Panc1 (cell line): ENCODE results near the gene LRRC45. TPM values are rescaled to one million over a fixed set of nuclear protein-coding genes. Genes with fewer than 3 reads are reported as not detected.

ENCODE experiments used
- ATAC-seq: fragments of 200-7000 bp; cut with Tn5 transposase; 2 replicates; pipeline ENCODE4 v1.9.1; 2020; ENCODE audit warnings: mild to moderate bottlenecking, moderate library complexity
- BruUV-seq: library from RNA; stranded (reverse); fragments of 400-500 nt; replicated peaks from 2 replicates; lab custom pipeline; 2021; lab: Mats Ljungman, UMichigan
- CTCF ChIA-PET: fragments of 300-600 bp; sonication (Branson Sonifier 250); formaldehyde crosslinking; loops from one replicate; lab custom pipeline; 2022; ENCODE audit warnings: antibody characterized with exemption; lab: Charles Lee
- POLR2A ChIA-PET: fragments of 300-600 bp; sonication (Branson Sonifier 250); formaldehyde crosslinking; loops from one replicate; lab custom pipeline; 2022; ENCODE audit warnings: antibody characterized with exemption; lab: Charles Lee
- DNase-seq: peaks from one replicate; pipeline ENCODE4 v3.0.0-alpha.2; 2010; ENCODE audit warnings: low read depth, low spot score
- H3K27ac ChIP-seq: 2 replicates; pipeline ENCODE4 v1.5.1; 2011; ENCODE audit warnings: mild to moderate bottlenecking, low read length, inconsistent platforms
- H3K27me3 ChIP-seq: fragments of 200-500 bp; sonication (Bioruptor generic); 2 replicates; pipeline ENCODE4 v1.6.0; 2014; ENCODE audit warnings: low read length, inconsistent platforms; ENCODE audit not compliant: control insufficient read depth, insufficient read depth
- H3K36me3 ChIP-seq: fragments of 200-500 bp; sonication (Bioruptor generic); 2 replicates; pipeline ENCODE4 v1.5.1; 2014; ENCODE audit warnings: inconsistent platforms, mild to moderate bottlenecking, low read length, moderate library complexity; ENCODE audit not compliant: control insufficient read depth, insufficient read depth
- H3K4me1 ChIP-seq: 2 replicates; pipeline ENCODE4 v1.5.1; 2011; ENCODE audit warnings: inconsistent platforms, mild to moderate bottlenecking, low read length, moderate library complexity; ENCODE audit not compliant: control insufficient read depth, insufficient read depth
- H3K4me3 ChIP-seq, 2 experiments: 2 replicates each; pipeline ENCODE4 v1.5.1; 2011 to 2012; ENCODE audit warnings: low read depth in 2 of 2, low read length in 2 of 2, mild to moderate bottlenecking in 2 of 2, inconsistent platforms in 1 of 2, moderate library complexity in 1 of 2
- H3K9me3 ChIP-seq: fragments of 200-500 bp; sonication (Bioruptor generic); 2 replicates; pipeline ENCODE4 v1.5.1; 2014; ENCODE audit warnings: low read depth, mild to moderate bottlenecking, inconsistent platforms, low read length, moderate library complexity; ENCODE audit not compliant: control insufficient read depth, insufficient read depth
- POLR2AphosphoS5 ChIP-seq: IDR thresholded peaks from 2 replicates; pipeline ENCODE4 v1.6.1; 2012; ENCODE audit warnings: mild to moderate bottlenecking, low read depth, low read length, moderate library complexity
- SIN3A ChIP-seq: IDR thresholded peaks from 2 replicates; pipeline ENCODE4 v1.6.1; 2012; ENCODE audit warnings: low read depth, mild to moderate bottlenecking, low read length, moderate library complexity, borderline replicate concordance; ENCODE audit not compliant: insufficient read depth
- TCF7L2 ChIP-seq: IDR thresholded peaks from 2 replicates; pipeline ENCODE4 v1.6.1; 2011; ENCODE audit warnings: mild to moderate bottlenecking, low read depth, low read length, inconsistent platforms
- in situ Hi-C: cut with HindIII; loops from 2 replicates; pipeline ENCODE4 v1.10.0; 2016; ENCODE audit warnings: low sequenced_read_pairs, low pct_unique_long_range_greater_than_20kb
- intact Hi-C: fragments of 100-400 bp; cut with micrococcal nuclease; formaldehyde crosslinking; loops from one replicate; pipeline ENCODE4 v1.10.0; 2022; ENCODE audit not compliant: unreplicated experiment
- total RNA-seq: library from RNA; stranded (reverse); gene quantifications from one replicate; pipeline ENCODE4 v1.2.1, GENCODE V29; 2021; ENCODE audit not compliant: unreplicated experiment
- TF ChIP-seq, protein P1 (sequence below), 2 experiments: IDR thresholded peaks; 2 replicates each; pipeline ENCODE4 v1.6.1; 2011 to 2012; ENCODE audit warnings: low read depth in 2 of 2, control low read depth in 1 of 2, low read length in 1 of 2, mild to moderate bottlenecking in 1 of 2, moderate library complexity in 1 of 2; ENCODE audit not compliant: insufficient read depth in 1 of 2
- TF ChIP-seq, protein P2 (sequence below): fragments of 450-650 bp; IDR thresholded peaks from 2 replicates; pipeline ENCODE4 v1.5.1; 2017; ENCODE audit warnings: mild to moderate bottlenecking

The LRRC45 gene
- total RNA-seq, 1 experiment from 2014 or later = 29.9 TPM

DNA sequence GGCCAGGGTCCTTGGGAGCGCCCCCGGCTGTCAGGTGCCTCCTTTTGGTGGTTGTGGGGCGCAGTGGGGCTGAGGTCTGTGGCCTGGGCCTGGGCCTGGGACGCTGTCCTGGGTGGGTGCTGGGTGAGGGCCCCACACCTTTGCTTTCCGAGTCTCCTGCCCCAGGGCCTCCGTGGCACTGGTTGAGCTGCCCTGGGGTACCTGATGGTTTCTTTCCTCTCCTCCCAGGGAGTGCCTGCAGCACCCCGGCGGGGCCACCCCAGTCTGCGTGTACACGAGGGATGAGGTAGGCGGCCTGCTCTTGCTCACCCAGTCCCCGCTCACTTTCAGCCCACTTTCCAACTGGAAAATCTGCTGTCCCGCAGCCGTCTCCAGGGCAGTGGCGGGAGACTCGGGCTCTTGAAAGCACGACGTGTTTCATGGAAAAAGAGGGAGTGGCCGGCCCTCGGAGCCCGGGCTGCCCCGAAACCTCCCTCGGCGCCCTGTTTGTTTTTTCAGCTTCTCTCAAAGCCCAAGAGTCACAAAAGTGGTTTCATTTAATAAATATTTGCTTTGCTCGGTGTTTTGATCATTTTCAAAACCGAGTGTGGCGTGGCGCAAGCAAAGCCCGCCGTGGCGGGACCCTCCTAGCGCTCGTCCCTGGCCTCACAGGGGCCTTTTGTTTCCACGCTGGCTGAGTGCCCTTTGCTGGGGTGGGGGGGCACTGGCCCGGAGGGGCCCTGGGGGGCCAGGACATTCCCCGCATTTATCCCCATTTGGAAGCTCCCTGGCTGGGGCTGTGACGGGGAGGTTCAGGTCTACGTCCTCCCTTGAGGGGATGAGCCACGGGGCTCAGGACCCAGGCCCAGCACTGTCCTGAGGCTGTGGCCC is 28.3 kb upstream of the LRRC45 start:
- ATAC-seq (no peak), DNase-seq (no peak)
- no peaks in the 10 kb centered on the region for H3K27me3 ChIP-seq
- H3K9me3 ChIP-seq = no peaks in the 10 kb centered on the region
- H3K4me3 ChIP-seq = no peak overlapping the region
- ChIA-PET POLR2A (no interaction called here), CTCF (no interaction called here)
- in situ Hi-C loops = no loop called here
- no TSS peak for BruUV-seq
- intact Hi-C loops = no loop called here
- no peaks in the 10 kb centered on the region for H3K36me3 ChIP-seq
- H3K4me1 ChIP-seq = peaks cover 21% of the 10 kb centered on the region
- TF ChIP-seq, protein P1, sequence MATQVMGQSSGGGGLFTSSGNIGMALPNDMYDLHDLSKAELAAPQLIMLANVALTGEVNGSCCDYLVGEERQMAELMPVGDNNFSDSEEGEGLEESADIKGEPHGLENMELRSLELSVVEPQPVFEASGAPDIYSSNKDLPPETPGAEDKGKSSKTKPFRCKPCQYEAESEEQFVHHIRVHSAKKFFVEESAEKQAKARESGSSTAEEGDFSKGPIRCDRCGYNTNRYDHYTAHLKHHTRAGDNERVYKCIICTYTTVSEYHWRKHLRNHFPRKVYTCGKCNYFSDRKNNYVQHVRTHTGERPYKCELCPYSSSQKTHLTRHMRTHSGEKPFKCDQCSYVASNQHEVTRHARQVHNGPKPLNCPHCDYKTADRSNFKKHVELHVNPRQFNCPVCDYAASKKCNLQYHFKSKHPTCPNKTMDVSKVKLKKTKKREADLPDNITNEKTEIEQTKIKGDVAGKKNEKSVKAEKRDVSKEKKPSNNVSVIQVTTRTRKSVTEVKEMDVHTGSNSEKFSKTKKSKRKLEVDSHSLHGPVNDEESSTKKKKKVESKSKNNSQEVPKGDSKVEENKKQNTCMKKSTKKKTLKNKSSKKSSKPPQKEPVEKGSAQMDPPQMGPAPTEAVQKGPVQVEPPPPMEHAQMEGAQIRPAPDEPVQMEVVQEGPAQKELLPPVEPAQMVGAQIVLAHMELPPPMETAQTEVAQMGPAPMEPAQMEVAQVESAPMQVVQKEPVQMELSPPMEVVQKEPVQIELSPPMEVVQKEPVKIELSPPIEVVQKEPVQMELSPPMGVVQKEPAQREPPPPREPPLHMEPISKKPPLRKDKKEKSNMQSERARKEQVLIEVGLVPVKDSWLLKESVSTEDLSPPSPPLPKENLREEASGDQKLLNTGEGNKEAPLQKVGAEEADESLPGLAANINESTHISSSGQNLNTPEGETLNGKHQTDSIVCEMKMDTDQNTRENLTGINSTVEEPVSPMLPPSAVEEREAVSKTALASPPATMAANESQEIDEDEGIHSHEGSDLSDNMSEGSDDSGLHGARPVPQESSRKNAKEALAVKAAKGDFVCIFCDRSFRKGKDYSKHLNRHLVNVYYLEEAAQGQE (IDR thresholded peaks at IDR 0.05; ENCODE audit: insufficient read depth in 1 of 2, low read depth in 2 of 2, low read length in 1 of 2) = no peak
- TF ChIP-seq POLR2AphosphoS5 = no peak
- no peak overlapping the region for H3K27ac ChIP-seq

DNA sequence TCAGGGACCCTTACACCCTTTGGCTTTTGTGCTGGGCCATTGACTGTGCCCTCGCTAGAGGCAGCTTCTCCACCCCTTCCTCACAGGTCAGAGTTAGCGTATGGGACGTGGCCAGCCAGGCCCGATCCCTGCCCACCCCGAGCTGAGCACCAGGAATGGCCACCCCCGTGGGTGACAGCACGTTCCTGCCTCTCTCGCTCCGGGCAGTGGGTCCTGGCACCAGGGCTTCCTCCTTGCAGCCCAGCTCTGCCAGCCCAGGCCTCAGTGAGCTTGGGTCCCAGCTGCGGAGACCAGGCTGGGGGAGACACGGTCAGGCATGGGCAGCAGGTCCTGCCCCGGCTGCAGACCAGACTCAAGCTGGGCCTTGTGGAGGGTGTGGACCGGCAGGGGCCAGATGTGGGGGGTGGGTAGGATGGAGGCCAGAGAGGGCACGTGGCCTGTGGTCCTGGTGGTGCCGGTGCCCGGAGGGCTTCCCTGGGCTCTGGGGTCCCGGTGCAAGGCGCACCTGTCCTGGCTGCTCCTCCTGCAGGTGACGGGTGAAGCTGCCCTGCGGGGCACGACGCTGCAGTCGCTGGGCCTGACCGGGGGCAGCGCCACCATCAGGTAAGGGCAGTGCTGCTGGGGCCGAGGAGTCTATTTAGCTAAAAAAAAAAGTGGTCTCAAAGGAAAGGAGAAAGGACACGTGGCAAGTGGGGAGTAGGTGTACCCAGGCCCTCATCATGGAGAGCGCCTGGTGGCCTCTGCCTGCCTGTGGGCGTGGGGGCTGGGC is 27.5 kb upstream of the LRRC45 start:
- no peak overlapping the region for H3K4me3 ChIP-seq
- H3K9me3 ChIP-seq = no peaks in the 10 kb centered on the region
- BruUV-seq = no TSS peak
- ChIA-PET CTCF (no interaction called here), POLR2A (interaction anchor here (0.7 kb wide), 1 partner anchor 16 kb away, joined by 3 read pairs; no protein-coding TSS in a partner anchor)
- H3K4me1 ChIP-seq = peaks cover 22% of the 10 kb centered on the region
- ATAC-seq = no peak
- H3K27ac ChIP-seq = no peak overlapping the region
- TF ChIP-seq TCF7L2 (no peak), POLR2AphosphoS5 (no peak), SIN3A (no peak)
- TF ChIP-seq, protein P2, sequence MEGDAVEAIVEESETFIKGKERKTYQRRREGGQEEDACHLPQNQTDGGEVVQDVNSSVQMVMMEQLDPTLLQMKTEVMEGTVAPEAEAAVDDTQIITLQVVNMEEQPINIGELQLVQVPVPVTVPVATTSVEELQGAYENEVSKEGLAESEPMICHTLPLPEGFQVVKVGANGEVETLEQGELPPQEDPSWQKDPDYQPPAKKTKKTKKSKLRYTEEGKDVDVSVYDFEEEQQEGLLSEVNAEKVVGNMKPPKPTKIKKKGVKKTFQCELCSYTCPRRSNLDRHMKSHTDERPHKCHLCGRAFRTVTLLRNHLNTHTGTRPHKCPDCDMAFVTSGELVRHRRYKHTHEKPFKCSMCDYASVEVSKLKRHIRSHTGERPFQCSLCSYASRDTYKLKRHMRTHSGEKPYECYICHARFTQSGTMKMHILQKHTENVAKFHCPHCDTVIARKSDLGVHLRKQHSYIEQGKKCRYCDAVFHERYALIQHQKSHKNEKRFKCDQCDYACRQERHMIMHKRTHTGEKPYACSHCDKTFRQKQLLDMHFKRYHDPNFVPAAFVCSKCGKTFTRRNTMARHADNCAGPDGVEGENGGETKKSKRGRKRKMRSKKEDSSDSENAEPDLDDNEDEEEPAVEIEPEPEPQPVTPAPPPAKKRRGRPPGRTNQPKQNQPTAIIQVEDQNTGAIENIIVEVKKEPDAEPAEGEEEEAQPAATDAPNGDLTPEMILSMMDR = no peak
- TF ChIP-seq, protein P1 (IDR thresholded peaks at IDR 0.05; ENCODE audit: insufficient read depth in 1 of 2, low read depth in 2 of 2, low read length in 1 of 2) = no peak
- DNase-seq = no peak
- in situ Hi-C loops = no loop called here
- H3K27me3 ChIP-seq = no peaks in the 10 kb centered on the region
- intact Hi-C loops = no loop called here
- H3K36me3 ChIP-seq = no peaks in the 10 kb centered on the region
